ENCODE measurements around the gene CCDC170.
"Not testable (repeated sequence)": the region's sequence is repeated elsewhere in the genome, so short reads cannot be mapped to it uniquely, and the experiment has no call there.

Gene CCDC170, protein sequence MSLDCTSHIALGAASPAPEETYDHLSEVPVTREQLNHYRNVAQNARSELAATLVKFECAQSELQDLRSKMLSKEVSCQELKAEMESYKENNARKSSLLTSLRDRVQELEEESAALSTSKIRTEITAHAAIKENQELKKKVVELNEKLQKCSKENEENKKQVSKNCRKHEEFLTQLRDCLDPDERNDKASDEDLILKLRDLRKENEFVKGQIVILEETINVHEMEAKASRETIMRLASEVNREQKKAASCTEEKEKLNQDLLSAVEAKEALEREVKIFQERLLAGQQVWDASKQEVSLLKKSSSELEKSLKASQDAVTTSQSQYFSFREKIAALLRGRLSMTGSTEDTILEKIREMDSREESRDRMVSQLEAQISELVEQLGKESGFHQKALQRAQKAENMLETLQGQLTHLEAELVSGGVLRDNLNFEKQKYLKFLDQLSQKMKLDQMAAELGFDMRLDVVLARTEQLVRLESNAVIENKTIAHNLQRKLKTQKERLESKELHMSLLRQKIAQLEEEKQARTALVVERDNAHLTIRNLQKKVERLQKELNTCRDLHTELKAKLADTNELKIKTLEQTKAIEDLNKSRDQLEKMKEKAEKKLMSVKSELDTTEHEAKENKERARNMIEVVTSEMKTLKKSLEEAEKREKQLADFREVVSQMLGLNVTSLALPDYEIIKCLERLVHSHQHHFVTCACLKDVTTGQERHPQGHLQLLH

DNA sequence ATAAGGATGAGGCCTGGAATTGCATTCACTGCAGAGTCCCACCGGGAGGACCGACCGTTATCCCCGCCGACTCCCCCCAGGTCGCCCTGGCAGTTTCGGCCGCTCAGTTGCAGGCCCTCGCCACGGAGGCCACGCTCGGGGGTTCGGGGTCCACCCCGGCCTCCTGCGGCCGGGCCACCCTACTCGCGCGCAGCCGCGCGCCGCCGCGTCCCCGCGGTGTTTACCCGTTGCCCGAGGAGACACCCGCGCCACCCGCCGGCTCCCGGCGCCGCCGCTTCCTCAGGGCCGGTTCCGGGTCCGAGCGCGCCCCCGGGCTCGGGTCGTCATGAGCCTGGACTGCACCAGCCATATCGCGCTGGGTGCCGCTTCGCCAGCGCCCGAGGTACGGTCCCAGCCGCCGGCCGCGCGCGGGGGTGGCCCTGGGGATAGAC lies at the start of gene CCDC170:
Gene CCDC170 (plus strand): TSS at position 214 of the 431 bp plus-strand sequence. CDS start 112 bp downstream, at position 326.
- DNase-seq (ENCODE audit: low spot score) = peak; percentile 66

DNA sequence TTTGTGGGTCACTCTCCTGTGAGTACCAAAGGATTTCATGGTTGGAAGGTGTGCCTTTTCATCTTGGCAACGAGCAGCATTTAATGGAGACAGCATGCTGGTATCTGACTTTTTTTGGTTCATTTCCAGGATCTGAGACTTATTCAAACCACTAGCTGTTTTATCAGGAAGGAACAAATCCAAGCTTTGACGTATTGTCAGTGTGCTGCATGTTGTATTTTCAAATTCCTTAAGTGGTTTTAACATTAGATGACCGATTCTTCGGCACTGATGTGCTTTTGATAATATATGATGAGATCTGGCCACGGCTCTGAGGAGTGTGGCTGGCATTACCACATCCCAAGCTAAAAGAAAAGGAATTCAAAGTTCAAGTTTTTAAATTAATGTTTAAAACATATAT lies 48.3 kb upstream of the CCDC170 start:
- no peak for DNase-seq (ENCODE audit: low spot score)

DNA sequence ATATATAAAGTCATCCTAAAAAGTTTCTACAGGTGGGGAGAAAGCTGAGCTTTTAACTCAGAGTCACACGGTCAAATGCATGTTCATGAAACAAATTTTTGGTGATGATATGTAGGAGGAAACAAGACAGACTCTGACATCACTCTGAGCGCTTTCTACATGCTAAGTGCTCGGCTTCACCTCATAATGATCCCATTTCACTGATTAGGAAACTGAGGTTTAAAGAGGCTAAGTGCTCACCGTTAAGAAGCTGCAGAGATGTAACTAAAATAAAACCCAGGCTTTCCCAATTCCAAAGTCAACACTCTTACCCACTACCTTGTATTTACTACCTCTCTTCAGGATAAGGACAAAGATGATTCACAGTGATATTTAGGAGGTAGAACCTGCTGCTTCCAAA lies 46.6 kb upstream of the CCDC170 start:
- DNase-seq (ENCODE audit: low spot score) = no peak

DNA sequence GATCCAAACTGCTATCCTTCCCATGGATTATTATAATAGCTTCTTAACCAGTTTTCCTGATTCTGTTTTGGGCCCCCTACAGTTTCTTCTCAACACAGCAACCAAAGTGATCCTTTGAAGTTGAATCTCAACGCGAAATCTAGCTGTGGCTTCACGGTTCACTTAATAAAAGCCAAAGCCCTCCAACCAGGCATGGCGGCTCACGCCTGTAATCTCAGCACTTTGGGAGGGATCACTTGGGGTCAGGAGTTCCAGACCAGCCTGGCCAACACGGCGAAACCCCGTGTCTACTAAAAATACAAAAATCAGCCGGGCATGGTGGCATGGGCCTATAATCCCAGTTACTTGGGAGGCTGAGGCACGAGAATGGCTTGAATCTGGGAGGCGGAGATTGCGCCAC lies 45.2 kb upstream of the CCDC170 start:
- no peak for DNase-seq (ENCODE audit: low spot score)

DNA sequence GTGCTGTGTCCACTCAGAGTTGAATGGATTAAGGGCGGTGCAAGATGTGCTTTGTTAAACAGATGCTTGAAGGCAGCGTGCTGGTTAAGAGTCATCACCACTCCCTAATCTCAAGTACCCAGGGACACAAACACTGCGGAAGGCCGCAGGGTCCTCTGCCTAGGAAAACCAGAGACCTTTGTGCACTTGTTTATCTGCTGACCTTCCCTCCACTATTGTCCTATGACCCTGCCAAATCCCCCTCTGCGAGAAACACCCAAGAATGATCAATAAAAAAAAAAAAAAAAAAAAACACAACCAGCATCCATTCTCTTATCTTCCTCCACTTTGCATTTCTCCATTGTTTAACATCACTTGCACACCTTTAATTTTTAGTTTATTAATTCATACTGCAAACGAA lies 42.9 kb upstream of the CCDC170 start:
- DNase-seq (ENCODE audit: low spot score) = not testable (repeated sequence)

DNA sequence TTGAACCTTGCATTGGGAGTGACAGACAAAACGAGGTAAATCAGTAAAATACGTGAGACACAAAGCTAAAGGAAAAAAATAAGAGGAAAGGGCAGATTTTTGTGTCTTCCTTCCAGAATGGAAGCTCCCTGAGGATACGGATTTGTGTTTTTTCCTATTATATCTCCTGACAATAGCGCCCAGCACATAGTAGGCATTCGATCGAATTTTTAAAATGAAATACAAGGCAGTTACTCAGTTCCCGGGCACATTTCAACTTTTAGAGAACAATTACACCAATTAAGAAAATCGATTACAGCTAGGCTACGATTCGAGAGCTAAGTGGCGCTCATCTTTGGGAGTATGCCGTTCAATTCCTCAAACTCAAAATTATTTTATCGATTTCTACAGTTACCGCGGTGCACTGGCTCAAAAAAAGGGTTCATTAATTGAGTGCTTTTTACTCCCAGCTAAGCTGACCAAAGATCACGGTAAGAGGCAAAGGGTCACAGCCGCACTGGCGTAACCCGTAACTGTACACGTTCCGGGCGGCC lies 42.3 kb upstream of the CCDC170 start:
- no peak for DNase-seq (ENCODE audit: low spot score)

DNA sequence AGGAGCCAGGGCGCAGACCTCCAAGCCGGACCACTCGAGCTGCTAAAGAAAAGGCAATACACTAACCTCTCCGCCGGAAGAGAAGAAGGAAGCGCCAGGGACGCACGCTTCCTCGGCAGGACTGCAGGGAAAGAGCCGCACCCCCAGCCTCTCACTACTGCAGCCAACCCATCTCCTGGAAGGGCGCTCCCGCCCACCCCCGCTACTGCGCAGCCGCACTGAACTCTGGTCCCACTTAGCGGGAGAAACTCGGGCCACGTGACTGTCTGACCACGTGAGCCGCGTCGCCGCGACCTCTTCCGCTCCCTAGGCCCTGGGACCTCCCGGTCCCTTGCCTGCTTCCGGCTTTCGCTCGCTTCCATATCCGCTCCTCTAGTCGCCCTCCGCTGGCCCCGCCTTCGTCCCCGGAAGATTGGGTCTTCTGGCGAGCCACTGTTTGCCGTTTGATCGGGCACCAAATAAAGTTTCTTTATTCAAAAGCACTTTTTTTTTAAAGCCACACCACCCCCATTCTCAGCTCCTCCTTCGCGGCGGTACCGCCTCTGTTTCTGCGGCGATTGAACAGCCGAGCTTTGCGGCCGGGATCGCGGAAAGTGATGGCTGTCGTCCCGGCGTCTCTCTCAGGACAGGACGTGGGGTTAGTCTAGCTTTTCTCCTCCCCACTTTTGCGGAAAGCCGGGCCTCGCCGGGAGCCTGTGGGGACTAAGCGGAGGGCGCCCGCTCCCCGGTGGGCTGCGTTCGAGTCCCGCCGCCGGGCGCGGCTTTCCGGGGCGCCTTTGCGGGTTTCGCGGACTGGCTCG lies 41.7 kb upstream of the CCDC170 start, which contains the start of gene RMND1:
Gene RMND1 (minus strand): TSS at position 177 of the 800 bp plus-strand sequence. CDS start 6,315 bp downstream, outside the sequence.
- DNase-seq (ENCODE audit: low spot score) = peak; percentile 99

DNA sequence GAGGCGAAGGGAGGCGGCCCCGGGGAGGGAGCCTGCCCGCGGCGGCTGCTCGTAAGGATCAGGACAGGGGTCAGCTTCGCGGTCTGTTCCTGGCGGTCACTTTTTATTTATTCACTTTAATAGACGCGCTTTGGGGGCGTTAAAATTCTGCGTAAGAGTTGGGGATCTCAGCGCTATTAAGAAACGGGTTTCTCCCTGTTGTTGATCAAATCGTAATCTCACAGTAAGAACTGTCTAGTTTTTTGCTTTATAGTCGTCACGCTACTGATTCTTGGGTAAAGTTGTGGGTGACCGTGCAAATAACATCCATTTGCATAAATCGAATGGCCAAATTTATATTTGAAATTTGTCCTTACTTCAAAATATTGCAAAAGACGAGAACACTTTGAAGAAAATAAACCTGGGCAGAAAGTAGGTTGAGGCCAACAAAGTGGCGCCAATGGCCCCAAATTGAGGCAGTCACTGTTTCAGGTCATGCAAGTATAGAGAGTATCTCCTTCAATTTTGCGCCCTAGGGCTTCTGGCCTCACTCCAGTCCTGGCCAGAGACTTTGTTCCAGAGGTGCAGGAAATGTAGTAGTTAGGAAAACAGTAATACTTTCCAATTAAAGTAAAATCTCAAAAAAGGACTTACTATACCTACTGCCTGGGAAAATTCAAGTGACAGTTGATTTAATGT lies 40.9 kb upstream of the CCDC170 start:
- DNase-seq (ENCODE audit: low spot score) = no peak

DNA sequence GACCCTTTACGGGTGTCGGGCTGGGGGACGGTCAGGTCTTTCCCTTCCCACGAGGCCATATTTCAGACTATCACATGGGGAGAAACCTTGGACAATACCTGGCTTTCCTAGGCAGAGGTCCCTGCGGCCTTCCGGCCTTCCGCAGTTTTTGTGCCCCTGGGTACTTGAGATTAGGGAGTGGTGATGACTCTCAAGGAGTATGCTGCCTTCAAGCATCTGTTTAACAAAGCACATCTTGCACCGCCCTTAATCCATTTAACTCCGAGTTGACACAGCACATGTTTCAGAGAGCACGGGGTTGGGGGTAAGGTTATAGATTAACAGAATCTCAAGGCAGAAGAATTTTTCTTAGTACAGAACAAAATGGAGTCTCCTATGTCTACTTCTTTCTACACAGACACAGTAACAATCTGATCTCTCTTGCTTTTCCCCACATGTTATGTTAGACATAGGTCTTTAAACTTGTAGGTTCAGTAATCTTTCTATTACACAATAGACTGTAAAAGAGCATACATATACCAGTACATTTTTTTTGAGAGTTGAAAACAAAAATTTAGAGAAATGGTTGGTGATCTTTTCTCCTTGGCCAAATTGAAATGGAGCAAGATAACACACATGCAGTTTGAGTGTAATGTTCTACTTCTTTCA lies 37.9 kb upstream of the CCDC170 start:
- DNase-seq (ENCODE audit: low spot score) = not testable (repeated sequence)

DNA sequence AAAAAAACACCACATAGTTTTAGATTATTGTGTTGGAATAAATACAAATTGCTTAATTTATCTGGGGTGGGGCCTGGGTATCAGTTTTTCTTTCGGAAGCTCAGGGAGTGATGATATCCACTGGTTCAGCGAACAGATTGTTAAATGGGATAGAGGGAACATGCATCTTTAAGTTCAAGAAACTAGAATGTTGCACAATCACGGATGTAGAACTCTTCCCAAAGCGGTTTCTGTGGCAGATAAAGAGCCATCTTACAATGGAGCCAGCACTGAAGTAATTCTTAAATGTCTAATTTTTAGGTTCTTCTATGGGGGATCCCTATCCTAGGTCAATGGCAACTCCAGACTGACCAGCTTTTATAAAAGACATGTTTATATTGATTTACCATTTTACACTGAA lies 32.1 kb upstream of the CCDC170 start:
- DNase-seq (ENCODE audit: low spot score) = no peak

DNA sequence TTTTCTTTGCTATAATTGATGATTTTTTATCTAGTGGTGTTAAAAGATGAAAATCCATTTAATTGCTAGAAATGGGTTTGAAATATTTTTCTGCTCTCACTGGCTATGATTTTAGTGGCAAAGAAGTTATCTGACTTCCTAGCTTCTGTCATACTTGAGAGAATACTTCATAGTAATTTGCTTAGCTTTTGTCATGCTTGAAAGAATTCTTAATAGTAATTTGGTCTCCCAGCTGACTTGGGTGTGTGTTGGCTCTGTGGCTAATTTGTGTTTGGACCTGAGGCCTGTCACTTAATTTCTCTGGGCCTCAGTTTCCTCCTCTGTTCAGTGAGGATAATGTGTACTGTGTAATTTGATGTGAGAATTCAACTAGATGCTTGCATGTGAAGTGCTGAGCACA lies 29.1 kb upstream of the CCDC170 start:
- no peak for DNase-seq (ENCODE audit: low spot score)

DNA sequence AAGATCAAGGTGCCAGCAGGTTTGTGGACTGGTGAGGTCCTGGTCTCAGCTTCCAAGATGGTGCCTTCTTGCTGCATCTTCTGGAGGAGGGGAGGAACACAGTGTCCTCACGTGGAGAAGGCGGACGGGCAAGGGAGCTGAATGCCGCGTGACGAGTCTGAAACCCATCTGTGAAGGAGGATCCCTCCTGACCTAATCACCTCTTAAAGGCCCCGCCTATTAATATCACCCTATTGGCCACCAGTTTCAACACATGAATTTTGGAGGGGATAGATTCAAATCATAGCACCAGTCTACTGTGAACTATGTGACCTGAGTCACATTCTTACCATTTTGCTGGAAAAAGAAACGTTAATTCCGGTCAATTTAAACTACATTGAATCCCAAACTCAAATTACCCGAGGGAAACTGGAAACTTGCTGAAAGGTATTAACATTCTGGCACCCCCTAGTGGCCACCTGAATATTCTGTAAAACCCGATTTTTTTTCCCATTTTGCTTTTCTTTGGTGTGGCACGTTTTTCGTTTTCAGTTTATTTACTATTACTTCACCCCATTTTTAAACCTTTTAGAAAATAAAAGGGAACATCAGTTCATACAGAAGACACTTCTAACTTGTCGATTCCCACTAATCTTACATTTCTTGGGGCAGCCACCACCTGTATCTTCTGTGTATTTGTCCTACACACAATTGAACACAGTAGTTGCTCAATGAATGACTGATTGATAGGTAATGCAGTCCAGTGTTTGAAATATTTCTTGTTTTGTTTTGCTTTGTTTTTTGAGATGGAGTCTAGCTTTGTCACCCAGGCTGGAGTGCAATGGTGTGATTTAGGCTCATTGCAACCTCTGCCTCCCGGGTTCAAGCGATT lies 17.9 kb upstream of the CCDC170 start:
- peak; percentile 33 for DNase-seq (ENCODE audit: low spot score)

DNA sequence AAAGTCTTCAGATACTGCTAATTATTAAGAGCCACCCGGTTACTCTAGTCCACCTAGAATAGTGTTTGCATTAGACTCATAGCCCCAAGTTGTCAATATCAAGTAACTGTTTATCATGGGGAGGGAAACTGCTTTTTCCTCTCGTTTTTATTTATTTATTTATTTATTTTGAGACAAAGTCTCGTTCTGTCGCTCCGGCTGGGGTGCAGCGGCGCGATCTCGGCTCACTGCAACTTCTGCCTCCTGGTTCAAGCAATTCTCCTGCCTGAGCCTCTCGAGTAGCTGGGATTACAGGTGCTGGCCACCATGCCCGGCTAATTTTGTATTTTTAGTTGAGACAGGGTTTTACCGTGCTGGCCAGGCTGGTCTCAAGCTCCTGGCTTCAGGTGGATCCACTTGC lies 16.1 kb upstream of the CCDC170 start:
- DNase-seq (ENCODE audit: low spot score) = no peak

DNA sequence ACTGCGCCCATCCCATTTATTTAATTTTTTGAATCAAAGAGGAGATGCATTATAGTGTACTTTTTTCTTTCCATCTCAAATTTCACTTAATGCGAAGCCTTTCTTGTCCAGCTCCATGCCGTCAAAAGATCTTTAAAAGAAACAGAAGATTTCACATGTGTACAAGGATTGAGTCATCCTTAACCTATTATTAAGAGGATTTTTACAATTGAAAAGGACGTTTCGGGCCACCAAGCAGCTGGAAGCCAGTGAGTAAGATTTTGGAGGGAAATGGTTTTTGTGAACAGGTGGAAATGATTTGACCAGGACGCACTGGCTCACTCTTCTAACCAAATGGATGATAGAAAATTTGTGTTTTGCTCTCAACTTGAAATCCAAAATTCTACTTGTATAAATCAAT lies 15.1 kb upstream of the CCDC170 start:
- no peak for DNase-seq (ENCODE audit: low spot score)

DNA sequence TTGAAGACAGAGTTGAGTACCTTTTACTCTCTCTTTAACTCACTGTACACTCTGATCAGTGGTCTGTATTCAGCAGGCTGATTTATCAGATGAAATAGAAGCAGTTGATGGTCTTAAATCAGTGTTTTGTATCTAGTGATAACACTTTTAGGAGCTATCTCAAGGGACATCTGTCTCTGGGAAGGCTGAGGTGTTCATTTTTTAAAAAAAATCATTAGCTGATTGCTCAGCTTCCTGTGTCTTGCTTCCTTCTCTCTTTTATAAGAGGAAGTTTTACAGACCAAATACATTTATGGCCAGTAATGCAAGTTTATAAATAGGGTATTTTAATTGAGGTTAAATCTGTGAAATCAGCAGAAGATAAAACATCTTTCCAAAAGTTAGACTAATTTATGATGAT lies 12.0 kb upstream of the CCDC170 start:
- DNase-seq (ENCODE audit: low spot score) = no peak

DNA sequence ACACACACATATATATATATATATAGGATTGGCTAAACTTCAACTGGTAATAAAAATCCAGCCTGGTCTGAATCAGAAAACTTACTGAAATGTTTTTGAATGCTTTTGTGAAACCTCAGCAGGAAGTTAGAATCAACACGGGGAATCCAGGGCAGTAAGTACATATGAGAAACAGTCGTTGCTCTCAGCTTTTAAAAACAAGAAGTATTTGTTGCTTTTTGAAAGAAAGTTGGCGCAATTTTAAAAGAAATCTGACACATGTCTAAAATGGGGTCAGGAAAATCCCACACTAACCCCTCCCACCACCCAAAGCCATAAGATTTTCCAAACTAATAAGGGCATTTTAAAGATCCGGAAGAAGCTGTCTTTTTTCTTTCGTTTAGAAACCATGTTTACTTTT lies 11.5 kb upstream of the CCDC170 start:
- no peak for DNase-seq (ENCODE audit: low spot score)

DNA sequence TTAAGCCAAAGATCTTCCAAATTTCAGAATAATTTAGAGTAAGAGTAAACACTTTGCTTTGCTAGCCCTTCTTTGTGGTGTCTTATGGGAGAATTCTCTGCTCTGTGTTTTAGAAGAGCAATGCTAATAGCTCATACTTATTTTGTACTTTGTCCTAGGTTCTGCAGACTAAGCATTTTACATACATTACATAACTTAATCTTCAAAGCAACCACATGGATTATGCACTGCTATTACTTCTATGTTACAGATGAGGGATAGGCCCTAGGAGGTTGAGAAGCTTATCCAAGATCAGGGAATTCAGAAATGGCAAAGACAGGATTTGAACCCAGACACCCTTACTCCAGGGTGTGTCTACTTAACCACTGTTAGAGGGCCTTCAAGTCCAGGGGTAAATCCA lies 9.8 kb upstream of the CCDC170 start:
- DNase-seq (ENCODE audit: low spot score) = no peak

DNA sequence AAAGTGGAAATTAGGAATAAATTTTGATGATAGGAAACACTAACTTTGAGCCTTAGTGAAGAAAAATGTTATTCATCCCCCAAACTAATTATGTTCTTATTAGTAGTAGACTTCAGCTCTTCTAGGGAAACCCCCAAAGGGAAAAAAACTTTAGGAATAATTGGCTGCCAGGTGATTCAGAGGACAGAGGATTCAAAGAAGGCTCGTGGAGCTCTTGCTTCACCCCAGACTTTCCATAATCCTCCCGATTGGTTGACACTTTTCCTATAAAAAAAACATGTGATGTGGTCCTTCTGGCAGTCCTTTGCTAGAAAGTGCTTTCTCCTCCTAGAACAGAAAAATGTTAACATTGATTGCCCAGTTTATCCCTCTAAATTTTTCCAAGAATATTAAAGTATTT lies 5.6 kb upstream of the CCDC170 start:
- DNase-seq (ENCODE audit: low spot score) = no peak

DNA sequence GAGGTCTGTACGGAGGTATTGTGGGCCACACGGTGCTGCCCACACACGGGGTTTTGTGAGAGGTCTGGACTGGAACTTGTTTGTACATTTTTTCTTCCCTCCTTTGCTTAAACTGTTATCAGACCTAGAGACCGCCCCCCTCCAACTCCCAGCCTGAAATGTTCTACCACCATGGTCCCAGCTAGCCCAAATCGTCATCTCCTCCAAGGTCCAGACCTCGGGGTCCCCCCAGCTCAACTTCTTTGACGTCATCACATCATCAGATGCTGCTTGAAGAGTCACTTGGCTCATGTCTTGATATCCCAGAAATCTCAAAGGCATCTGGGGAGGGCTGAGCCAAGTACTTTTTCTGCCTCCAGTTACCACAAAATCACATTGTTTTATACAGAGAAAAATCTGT lies 2.8 kb upstream of the CCDC170 start:
- DNase-seq (ENCODE audit: low spot score) = no peak

DNA sequence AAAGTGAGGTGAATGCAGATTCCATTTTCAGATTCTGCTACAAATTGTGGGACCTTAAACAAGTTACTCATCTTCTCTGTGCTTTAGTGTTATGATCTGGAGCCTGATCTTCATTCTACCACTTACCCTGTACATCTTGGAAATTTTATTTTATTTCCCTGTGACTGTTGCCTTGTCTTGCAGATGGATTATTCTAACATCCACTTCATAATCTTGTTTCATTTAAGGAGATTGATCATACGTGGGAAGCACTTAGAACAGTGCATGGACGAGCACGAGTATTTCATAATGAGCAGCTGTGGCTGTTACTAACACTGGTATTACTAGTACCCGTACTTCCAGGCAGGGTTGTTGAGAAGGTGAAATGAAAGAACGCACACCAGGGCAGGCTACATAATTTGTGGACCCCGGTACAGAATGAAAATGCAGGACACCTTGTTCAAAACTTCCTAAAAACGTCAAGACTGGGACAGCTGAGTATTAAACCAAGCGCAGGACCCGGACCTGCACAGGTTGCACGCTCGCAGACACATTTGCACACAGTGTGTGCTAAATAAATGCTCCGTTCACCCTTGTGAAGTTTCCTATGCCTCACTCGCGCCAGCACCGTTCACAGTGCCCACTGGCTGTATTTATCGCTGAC lies 535 bp upstream of the CCDC170 start:
- DNase-seq (ENCODE audit: low spot score) = peak; percentile 29
